Right lobe of liver (tissue), 4 donors: ENCODE data around the gene TMEM8B.

Experiments used
- CTCF ChIP-seq, 4 donors: fragments of 200-600 bp in 3 of 4; fragments of 450-650 bp in 1 of 4; IDR thresholded peaks; one replicate each; pipeline versions ENCODE4 v1.5.1 to v1.8.0; 2016 to 2022; ENCODE audit warnings: antibody characterized with exemption in 4 of 4, mild to moderate bottlenecking in 2 of 4
- POLR2A ChIP-seq: fragments of 450-650 bp; IDR thresholded peaks from one replicate; pipeline ENCODE4 v1.6.1; 2017; ENCODE audit warnings: antibody characterized with exemption, mild to moderate bottlenecking
- donor health status: DM: no; HTN: no; CAD: no.
- donor health status: DM: no; HTN: no; CAD: no.
- donor health status: DM: no; HTN: yes; CAD: no.

GRCh38 chr9:35800530-35800929, 28.5 kb upstream of the TMEM8B start:
- TF ChIP-seq POLR2A: no peak
- TF ChIP-seq CTCF (IDR thresholded peaks at IDR 0.05): no peak
